Upper lobe of right lung (tissue), 1 donor: Measurements from ENCODE around the gene APOA1. TPM values are rescaled to one million over a fixed set of nuclear protein-coding genes. Genes with fewer than 3 reads are reported as not detected.

ENCODE experiments used
- ATAC-seq: fragments of 200-7000 bp; cut with Tn5 transposase; one replicate; pipeline ENCODE4 v1.9.1; 2020; ENCODE audit warnings: mild to moderate bottlenecking, moderate library complexity
- DNase-seq: peaks from one replicate; pipeline ENCODE4 v3.0.0-alpha.2; 2020
- H3K27ac ChIP-seq: fragments of 200-600 bp; one replicate; pipeline ENCODE4 v1.8.0; 2022
- H3K27me3 ChIP-seq: fragments of 200-600 bp; one replicate; pipeline ENCODE4 v1.8.0; 2022; ENCODE audit warnings: mild to moderate bottlenecking
- H3K36me3 ChIP-seq: fragments of 200-600 bp; one replicate; pipeline ENCODE4 v1.8.0; 2022
- H3K4me1 ChIP-seq: fragments of 200-600 bp; one replicate; pipeline ENCODE4 v1.8.0; 2022
- H3K4me3 ChIP-seq: fragments of 200-600 bp; one replicate; pipeline ENCODE4 v1.8.0; 2022; ENCODE audit warnings: mild to moderate bottlenecking
- H3K9me3 ChIP-seq: fragments of 200-600 bp; one replicate; pipeline ENCODE4 v1.8.0; 2022
- intact Hi-C: fragments of 100-400 bp; cut with DNase I; formaldehyde crosslinking; loops from one replicate; pipeline ENCODE4 v1.11.0; 2022
- total RNA-seq: library from RNA; stranded (reverse); fragmentation: NEBNext Ultra II Directional; extraction: Animal tissue kit (Norgen Biotek cat#: 25700); gene quantifications from one replicate; pipeline ENCODE4 v1.2.1, GENCODE V29; 2021
- TF ChIP-seq, protein P1 (sequence below): fragments of 200-600 bp; IDR thresholded peaks from one replicate; pipeline ENCODE4 v1.8.0; 2022; ENCODE audit warnings: antibody characterized with exemption
- donor health status: DM: no; HTN: yes; CAD: no; lungs with severe emphysema.

Gene APOA1
- total RNA-seq, 1 donor from 2014 or later: 5.4 TPM

DNA sequence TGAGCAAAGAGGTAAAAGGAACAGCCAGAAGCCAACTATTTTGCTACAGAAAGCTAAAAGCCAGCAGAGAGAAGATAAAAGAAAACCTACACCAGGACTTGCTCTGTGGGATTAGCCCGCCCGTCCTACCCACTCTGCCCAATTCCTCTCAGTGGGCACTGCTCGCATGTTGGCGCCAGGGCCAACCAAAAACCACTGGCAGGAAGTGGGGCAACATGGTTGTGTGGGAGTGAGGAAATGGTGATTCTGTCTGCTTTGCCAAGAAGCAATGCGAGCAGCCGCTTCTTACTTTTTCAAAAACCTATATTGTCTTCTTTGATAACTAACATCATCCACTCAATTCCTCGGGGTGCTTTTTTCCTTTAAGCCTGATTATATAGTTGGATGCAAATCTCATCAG, 14.2 kb upstream of the APOA1 start:
- intact Hi-C loops: no loop called here
- DNase-seq: no peak

DNA sequence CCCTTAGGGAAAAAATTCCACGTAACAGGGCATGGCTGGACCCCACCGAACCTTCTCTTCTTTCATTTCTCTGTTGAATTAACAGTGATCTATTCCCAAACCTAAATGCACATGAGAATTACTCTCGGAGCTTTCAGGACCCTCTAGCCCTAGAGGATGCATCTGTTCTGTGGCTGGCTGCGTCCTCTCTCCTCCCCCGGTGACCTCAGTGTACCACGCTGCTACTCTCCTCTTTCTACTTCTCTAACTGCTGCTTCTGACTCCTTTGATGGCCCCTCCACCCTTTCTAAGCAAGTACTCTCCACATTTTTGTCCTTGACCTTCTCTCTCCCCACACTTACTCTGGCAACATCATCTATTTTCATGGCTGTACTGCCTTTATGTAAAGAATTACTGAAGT, 12.1 kb upstream of the APOA1 start:
- intact Hi-C loops: no loop called here
- no peak overlapping the region for H3K4me3 ChIP-seq
- peaks cover 18% of the 10 kb centered on the region for H3K4me1 ChIP-seq
- H3K36me3 ChIP-seq: peaks cover 46% of the 10 kb centered on the region
- no peaks in the 10 kb centered on the region for H3K9me3 ChIP-seq
- ATAC-seq (no peak), DNase-seq (no peak)
- TF ChIP-seq, protein P1, sequence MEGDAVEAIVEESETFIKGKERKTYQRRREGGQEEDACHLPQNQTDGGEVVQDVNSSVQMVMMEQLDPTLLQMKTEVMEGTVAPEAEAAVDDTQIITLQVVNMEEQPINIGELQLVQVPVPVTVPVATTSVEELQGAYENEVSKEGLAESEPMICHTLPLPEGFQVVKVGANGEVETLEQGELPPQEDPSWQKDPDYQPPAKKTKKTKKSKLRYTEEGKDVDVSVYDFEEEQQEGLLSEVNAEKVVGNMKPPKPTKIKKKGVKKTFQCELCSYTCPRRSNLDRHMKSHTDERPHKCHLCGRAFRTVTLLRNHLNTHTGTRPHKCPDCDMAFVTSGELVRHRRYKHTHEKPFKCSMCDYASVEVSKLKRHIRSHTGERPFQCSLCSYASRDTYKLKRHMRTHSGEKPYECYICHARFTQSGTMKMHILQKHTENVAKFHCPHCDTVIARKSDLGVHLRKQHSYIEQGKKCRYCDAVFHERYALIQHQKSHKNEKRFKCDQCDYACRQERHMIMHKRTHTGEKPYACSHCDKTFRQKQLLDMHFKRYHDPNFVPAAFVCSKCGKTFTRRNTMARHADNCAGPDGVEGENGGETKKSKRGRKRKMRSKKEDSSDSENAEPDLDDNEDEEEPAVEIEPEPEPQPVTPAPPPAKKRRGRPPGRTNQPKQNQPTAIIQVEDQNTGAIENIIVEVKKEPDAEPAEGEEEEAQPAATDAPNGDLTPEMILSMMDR: no peak
- no peak overlapping the region for H3K27ac ChIP-seq
- H3K27me3 ChIP-seq: no peaks in the 10 kb centered on the region

More for the DNA sequence above, 14.2 kb upstream of the APOA1 start:
- TF ChIP-seq, protein P1: no peak
- H3K27me3 ChIP-seq: no peaks in the 10 kb centered on the region
- no peaks in the 10 kb centered on the region for H3K9me3 ChIP-seq
- H3K4me1 ChIP-seq: peaks cover 19% of the 10 kb centered on the region
- ATAC-seq: peak; percentile 79
- no peak overlapping the region for H3K27ac ChIP-seq
- H3K4me3 ChIP-seq: no peak overlapping the region
- H3K36me3 ChIP-seq: peaks cover 26% of the 10 kb centered on the region

DNA sequence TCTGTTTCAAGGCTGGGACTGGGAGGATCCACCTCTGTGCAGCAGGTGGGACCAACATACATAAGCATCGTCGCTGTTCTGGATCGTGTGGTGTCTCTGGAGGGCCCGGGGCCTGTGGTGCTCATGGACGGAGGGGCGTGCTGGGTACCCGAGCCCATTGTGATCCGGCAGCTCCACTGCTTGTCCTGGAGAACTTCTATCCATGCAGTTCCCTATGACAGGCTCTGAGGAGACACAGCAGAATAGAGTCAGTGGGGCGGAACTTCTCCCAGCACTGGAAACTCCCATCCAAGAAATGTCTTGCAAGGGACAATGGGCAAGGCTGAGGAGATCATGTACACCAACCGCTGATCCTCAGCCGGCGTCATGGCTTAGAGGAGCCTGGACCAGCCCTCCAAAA, 11.6 kb upstream of the APOA1 start:
- ATAC-seq (no peak), DNase-seq (no peak)
- intact Hi-C loops: no loop called here
- Histone ChIP-seq H3K36me3 (peaks cover 48% of the 10 kb centered on the region), H3K27ac (no peak overlapping the region), H3K27me3 (no peaks in the 10 kb centered on the region), H3K9me3 (no peaks in the 10 kb centered on the region), H3K4me1 (peaks cover 18% of the 10 kb centered on the region), H3K4me3 (no peak overlapping the region)
- TF ChIP-seq, protein P1: no peak

DNA sequence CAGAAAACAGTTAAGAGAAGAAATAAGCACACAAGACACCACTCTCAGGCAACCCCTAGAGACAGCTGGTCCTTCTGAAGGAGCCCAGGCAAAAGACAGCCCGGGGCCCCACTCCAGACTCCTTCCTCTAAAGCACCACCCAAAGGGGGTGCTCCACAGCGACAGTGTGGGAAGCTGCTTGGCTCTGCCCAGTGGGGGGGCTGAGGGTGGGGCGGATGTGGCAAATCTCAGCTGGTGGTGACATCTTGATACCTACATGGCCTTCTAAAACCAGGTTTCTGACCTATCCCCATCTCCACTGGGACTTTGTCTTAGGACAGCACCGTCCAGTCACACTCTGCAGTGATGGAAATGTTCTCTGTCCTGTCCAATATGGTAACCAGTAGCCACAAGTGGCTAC, 10.2 kb upstream of the APOA1 start:
- Histone ChIP-seq H3K4me3 (no peak overlapping the region), H3K27me3 (no peaks in the 10 kb centered on the region), H3K27ac (no peak overlapping the region), H3K36me3 (peaks cover 54% of the 10 kb centered on the region), H3K4me1 (peaks cover 9% of the 10 kb centered on the region), H3K9me3 (no peaks in the 10 kb centered on the region)
- TF ChIP-seq, protein P1: no peak
- intact Hi-C loops: no loop called here
- no peak for DNase-seq
- no peak for ATAC-seq

DNA sequence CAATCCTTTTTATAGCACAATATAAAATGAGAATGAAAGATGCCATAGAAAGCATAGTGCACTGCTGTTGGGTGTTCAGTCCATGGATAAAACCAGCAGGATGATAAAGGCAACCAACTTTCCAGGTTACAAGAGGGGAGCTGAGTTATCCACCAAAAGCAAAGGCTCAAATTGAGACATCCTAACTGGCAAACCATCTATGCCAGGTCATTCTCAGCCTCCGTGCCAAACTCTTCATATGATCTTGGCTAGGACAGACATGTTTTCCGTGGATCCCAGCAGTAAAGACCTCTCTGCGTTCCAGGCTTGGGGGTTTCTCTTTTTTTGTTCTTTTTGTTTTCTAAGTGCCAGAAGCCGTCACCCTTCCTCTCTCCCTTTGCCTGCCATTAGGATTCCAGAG, 7.3 kb upstream of the APOA1 start:
- intact Hi-C loops: no loop called here
- Histone ChIP-seq H3K27ac (no peak overlapping the region), H3K27me3 (no peaks in the 10 kb centered on the region), H3K4me1 (no peaks in the 10 kb centered on the region), H3K4me3 (no peak overlapping the region), H3K9me3 (no peaks in the 10 kb centered on the region), H3K36me3 (peaks cover 54% of the 10 kb centered on the region)
- ATAC-seq (no peak), DNase-seq (no peak)
- TF ChIP-seq, protein P1: no peak

DNA sequence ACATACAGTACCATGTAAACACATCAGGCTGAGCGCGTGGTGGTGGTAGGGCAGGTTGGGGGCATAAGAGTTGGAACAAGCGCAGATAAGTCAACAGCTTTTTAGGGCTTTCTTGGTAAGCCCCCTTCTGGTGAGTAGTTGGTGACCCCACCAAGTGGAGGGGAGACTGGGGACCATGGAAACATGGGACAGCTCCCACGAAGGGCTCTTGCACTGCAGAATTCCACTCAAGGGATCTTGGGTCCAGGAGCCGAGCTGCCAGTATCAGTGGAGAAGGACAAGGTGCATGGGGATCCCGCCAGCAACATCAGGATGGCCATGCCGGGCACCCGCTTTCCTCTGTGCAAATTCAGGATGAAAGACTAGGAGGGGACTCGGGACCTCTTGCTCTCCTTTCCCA, 6.2 kb upstream of the APOA1 start:
- no peak overlapping the region for H3K4me3 ChIP-seq
- intact Hi-C loops: no loop called here
- DNase-seq: no peak
- H3K27me3 ChIP-seq: no peaks in the 10 kb centered on the region
- no peaks in the 10 kb centered on the region for H3K4me1 ChIP-seq
- no peaks in the 10 kb centered on the region for H3K9me3 ChIP-seq
- TF ChIP-seq, protein P1: no peak
- ATAC-seq: no peak
- peaks cover 50% of the 10 kb centered on the region for H3K36me3 ChIP-seq
- no peak overlapping the region for H3K27ac ChIP-seq
